AG04449 (cell line): ENCODE measurements around the gene RIMS4.

ENCODE experiments used
- CTCF ChIA-PET: fragments of 350-600 bp; formaldehyde crosslinking; extraction: SDS; loops from one replicate; lab custom pipeline; 2021; ENCODE audit warnings: antibody characterized with exemption; lab: Yijun Ruan, JAX
- POLR2A ChIA-PET: fragments of 400-600, 350-600 bp; formaldehyde crosslinking; extraction: SDS; loops from one replicate; lab custom pipeline; 2020; ENCODE audit warnings: antibody characterized with exemption, inconsistent platforms; lab: Yijun Ruan, JAX
- DNase-seq: peaks from one replicate; pipeline ENCODE4 v3.0.0-alpha.2; 2010; ENCODE audit warnings: low read depth, low spot score
- H3K4me3 ChIP-seq: 2 replicates; pipeline ENCODE4 v1.5.1; 2011; ENCODE audit warnings: low read depth, mild to moderate bottlenecking, control low read depth, low read length
- CTCF ChIP-seq: IDR thresholded peaks from one replicate; pipeline ENCODE4 v1.5.1; 2011; ENCODE audit warnings: mild to moderate bottlenecking, moderate library complexity, low read length, control low read depth, inconsistent platforms; ENCODE audit not compliant: insufficient read depth; ENCODE audit errors: missing control alignments

The RIMS4 gene

GRCh38 chr20:44835116-44835515, 24.8 kb upstream of the RIMS4 start:
- H3K4me3 ChIP-seq: no peak overlapping the region
- POLR2A ChIA-PET: no interaction called here
- no peak for TF ChIP-seq CTCF
- CTCF ChIA-PET: no interaction called here
- no peak for DNase-seq

GRCh38 chr20:44834693-44835092, 24.3 kb upstream of the RIMS4 start:
- CTCF ChIA-PET: no interaction called here
- no peak overlapping the region for H3K4me3 ChIP-seq
- no peak for DNase-seq
- no peak for TF ChIP-seq CTCF
- POLR2A ChIA-PET: no interaction called here

- POLR2A ChIA-PET: no interaction called here
- no peak for TF ChIP-seq CTCF
Measured at GRCh38 chr20:44833437-44833836, 23.1 kb upstream of the RIMS4 start.

GRCh38 chr20:44832724-44833123, 22.4 kb upstream of the RIMS4 start:
- CTCF ChIA-PET: interaction anchor here (0.9 to 1.1 kb wide), 2 partner anchors 15 to 34 kb away, joined by 3 read pairs; no protein-coding TSS in a partner anchor
- no peak for DNase-seq

More at GRCh38 chr20:44833437-44833836, 23.1 kb upstream of the RIMS4 start:
- CTCF ChIA-PET: interaction anchor here (0.9 to 1.1 kb wide), 2 partner anchors 14 to 34 kb away, joined by 3 read pairs; no protein-coding TSS in a partner anchor
- H3K4me3 ChIP-seq: no peak overlapping the region
- no peak for DNase-seq

GRCh38 chr20:44830995-44831394, 20.6 kb upstream of the RIMS4 start:
- CTCF ChIA-PET: interaction anchor here (1.0 kb wide), 1 partner anchor 84 kb away, joined by 3 read pairs; no protein-coding TSS in a partner anchor

More at GRCh38 chr20:44832724-44833123, 22.4 kb upstream of the RIMS4 start:
- no peak overlapping the region for H3K4me3 ChIP-seq
- no peak for TF ChIP-seq CTCF
- POLR2A ChIA-PET: no interaction called here

GRCh38 chr20:44830523-44830922, 20.2 kb upstream of the RIMS4 start:
- TF ChIP-seq CTCF: no peak
- no peak for DNase-seq
- H3K4me3 ChIP-seq: no peak overlapping the region
- CTCF ChIA-PET: no interaction called here
- POLR2A ChIA-PET: no interaction called here

More at GRCh38 chr20:44830995-44831394, 20.6 kb upstream of the RIMS4 start:
- POLR2A ChIA-PET: no interaction called here
- no peak for DNase-seq
- no peak for TF ChIP-seq CTCF
- H3K4me3 ChIP-seq: no peak overlapping the region
